G401 (cell line): ENCODE results near the gene UBE2O. TPM values are rescaled to one million over a fixed set of nuclear protein-coding genes. Genes with fewer than 3 reads are reported as not detected.

ENCODE experiments used
- DNase-seq: peaks from one replicate; pipeline ENCODE4 v3.0.0-alpha.2; 2015; ENCODE audit warnings: low spot score
- in situ Hi-C: cut with HindIII; loops from 2 replicates; pipeline ENCODE4 v1.10.0; 2016; ENCODE audit warnings: low sequenced_read_pairs, mixed read lengths
- total RNA-seq: library from RNA; depleted of rRNA; stranded (reverse); fragments of >200 nt; shearing (Covaris generic); gene quantifications from 2 replicates; pipeline ENCODE4 v1.2.3, GENCODE V29; 2014; rRNA removed

The UBE2O gene
- total RNA-seq, result 30.5 and 34.9 TPM in 2 replicates

- DNase-seq, result peak; percentile 84
- in situ Hi-C loops, result loop anchor here (25.0 kb wide), 1 partner anchor 234 kb away; no protein-coding TSS in a partner anchor
Measured at GRCh38 chr17:76452660-76453430, at the start of gene UBE2O. Gene UBE2O (minus strand): TSS chr17:76453152. CDS start chr17:76453141, 11 bp downstream.

GRCh38 chr17:76501827-76502307 is 48.9 kb upstream of the UBE2O start:
- in situ Hi-C loops, result no loop called here
- no peak for DNase-seq

GRCh38 chr17:76501018-76501826 is 48.3 kb upstream of the UBE2O start, which contains the start of gene RHBDF2:
Gene RHBDF2 (minus strand): TSS chr17:76501423. CDS start chr17:76481524, 19,899 bp downstream.
- in situ Hi-C loops, result no loop called here

GRCh38 chr17:76500747-76501017 is 47.7 kb upstream of the UBE2O start:
- in situ Hi-C loops, result no loop called here
- no peak for DNase-seq

More at GRCh38 chr17:76501018-76501826, 48.3 kb upstream of the UBE2O start, which contains the start of gene RHBDF2:
- DNase-seq, result peak; percentile 54

- in situ Hi-C loops, result no loop called here
- DNase-seq, result no peak
Measured at GRCh38 chr17:76500074-76500746, 47.3 kb upstream of the UBE2O start.

- DNase-seq, result no peak
Measured at GRCh38 chr17:76499267-76499667, 46.3 kb upstream of the UBE2O start.

GRCh38 chr17:76498876-76499251 is 45.9 kb upstream of the UBE2O start:
- in situ Hi-C loops, result no loop called here
- no peak for DNase-seq

More at GRCh38 chr17:76499267-76499667, 46.3 kb upstream of the UBE2O start:
- in situ Hi-C loops, result no loop called here

- no peak for DNase-seq
- in situ Hi-C loops, result no loop called here
Measured at GRCh38 chr17:76497979-76498875, 45.3 kb upstream of the UBE2O start.

GRCh38 chr17:76497699-76497978 is 44.7 kb upstream of the UBE2O start:
- in situ Hi-C loops, result no loop called here

GRCh38 chr17:76496464-76496863 is 43.5 kb upstream of the UBE2O start:
- in situ Hi-C loops, result no loop called here
- no peak for DNase-seq

More at GRCh38 chr17:76497699-76497978, 44.7 kb upstream of the UBE2O start:
- no peak for DNase-seq

GRCh38 chr17:76495663-76496400 is 42.9 kb upstream of the UBE2O start:
- in situ Hi-C loops, result no loop called here
- no peak for DNase-seq

GRCh38 chr17:76493505-76494167 is 40.7 kb upstream of the UBE2O start:
- in situ Hi-C loops, result no loop called here
- DNase-seq, result no peak

GRCh38 chr17:76492989-76493501 is 40.1 kb upstream of the UBE2O start:
- in situ Hi-C loops, result no loop called here
- DNase-seq, result no peak

GRCh38 chr17:76492123-76492988 is 39.4 kb upstream of the UBE2O start:
- in situ Hi-C loops, result no loop called here
- DNase-seq, result no peak

GRCh38 chr17:76491271-76492122 is 38.5 kb upstream of the UBE2O start:
- DNase-seq, result no peak
- in situ Hi-C loops, result no loop called here
